GM23338 (cell line): ENCODE data around the gene PARP14. TPM values are rescaled to one million over a fixed set of nuclear protein-coding genes. Genes with fewer than 3 reads are reported as not detected.

ENCODE experiments used
- ATAC-seq: fragments of 200-7000 bp; cut with Tn5 transposase; 3 replicates; pipeline ENCODE4 v1.9.1; 2020
- DNase-seq: peaks from one replicate; pipeline ENCODE4 v3.0.0-alpha.2; 2015; ENCODE audit warnings: low spot score
- H2AFZ ChIP-seq: fragments of 200-600 bp; sonication (generic); 2 replicates; pipeline ENCODE4 v1.8.0; 2016; ENCODE audit warnings: antibody characterized with exemption, mild to moderate bottlenecking, moderate library complexity
- H3F3A ChIP-seq: fragments of 200-600 bp; sonication (generic); replicated peaks from 2 replicates; pipeline ENCODE4 v1.8.0; 2017; ENCODE audit warnings: antibody characterized with exemption, mixed run types, low read depth
- H3K27ac ChIP-seq: fragments of 200-600 bp; sonication (generic); 2 replicates; pipeline ENCODE4 v1.6.1; 2016; ENCODE audit warnings: low read depth
- H3K27me3 ChIP-seq: fragments of 200-600 bp; sonication (generic); 2 replicates; pipeline ENCODE4 v1.8.0; 2016; ENCODE audit warnings: mild to moderate bottlenecking, mixed run types, moderate library complexity; ENCODE audit not compliant: insufficient read depth
- H3K36me3 ChIP-seq: fragments of 200-600 bp; sonication (generic); 2 replicates; pipeline ENCODE4 v1.8.0; 2016; ENCODE audit warnings: mild to moderate bottlenecking; ENCODE audit not compliant: insufficient read depth
- H3K4me1 ChIP-seq: fragments of 200-600 bp; sonication (generic); 2 replicates; pipeline ENCODE4 v1.8.0; 2016; ENCODE audit warnings: mild to moderate bottlenecking, moderate library complexity; ENCODE audit not compliant: insufficient read depth
- H3K4me2 ChIP-seq: fragments of 200-600 bp; sonication (generic); 2 replicates; pipeline ENCODE4 v1.7.1; 2017; ENCODE audit warnings: mixed run types
- H3K4me3 ChIP-seq: fragments of 200-600 bp; sonication (generic); 2 replicates; pipeline ENCODE4 v1.6.1; 2016; ENCODE audit warnings: mixed run types
- H3K79me2 ChIP-seq: fragments of 200-600 bp; sonication (generic); replicated peaks from 2 replicates; pipeline ENCODE4 v1.8.0; 2017; ENCODE audit warnings: mild to moderate bottlenecking; ENCODE audit not compliant: insufficient read depth
- H3K9me2 ChIP-seq: fragments of 200-600 bp; sonication (generic); 2 replicates; pipeline ENCODE4 v1.8.0; 2017; ENCODE audit not compliant: insufficient read depth
- H4K20me1 ChIP-seq: fragments of 200-600 bp; sonication (generic); replicated peaks from 2 replicates; pipeline ENCODE4 v1.8.0; 2017; ENCODE audit warnings: mild to moderate bottlenecking; ENCODE audit not compliant: insufficient read depth
- H3K27ac Mint-ChIP-seq: 2 replicates; pipeline ENCODE4 v1.8.0; 2020; ENCODE audit warnings: inconsistent platforms, mild to moderate bottlenecking, moderate library complexity, mixed read lengths
- H3K27me3 Mint-ChIP-seq: 3 replicates; pipeline ENCODE4 v1.8.0; 2022; ENCODE audit warnings: low read depth, mild to moderate bottlenecking, moderate library complexity, mixed read lengths, inconsistent platforms; ENCODE audit not compliant: insufficient read depth, poor library complexity
- H3K36me3 Mint-ChIP-seq: 3 replicates; pipeline ENCODE4 v1.8.0; 2021; ENCODE audit warnings: low read depth, mild to moderate bottlenecking, inconsistent platforms, moderate library complexity, mixed read lengths
- H3K4me1 Mint-ChIP-seq: 3 replicates; pipeline ENCODE4 v1.8.0; 2020; ENCODE audit warnings: mild to moderate bottlenecking, inconsistent platforms, mixed read lengths
- H3K4me3 Mint-ChIP-seq: 3 replicates; pipeline ENCODE4 v1.8.0; 2021; ENCODE audit warnings: moderate library complexity, mild to moderate bottlenecking, inconsistent platforms, mixed read lengths
- H3K9me3 Mint-ChIP-seq: 3 replicates; pipeline ENCODE4 v1.8.0; 2020; ENCODE audit warnings: moderate library complexity, mild to moderate bottlenecking, inconsistent platforms, mixed read lengths
- CREB1 ChIP-seq: fragments of 250-450 bp; sonication (Bioruptor Pico); IDR thresholded peaks from 2 replicates; pipeline ENCODE4 v1.5.0; 2020; ENCODE audit warnings: low read depth, mild to moderate bottlenecking, moderate library complexity
- EZH2 ChIP-seq: fragments of 200-600 bp; sonication (generic); IDR thresholded peaks from one replicate; pipeline ENCODE4 v1.8.0; 2017; ENCODE audit warnings: antibody characterized with exemption, mild to moderate bottlenecking, low read depth; ENCODE audit not compliant: unreplicated experiment
- NANOG ChIP-seq: IDR thresholded peaks from 2 replicates; pipeline ENCODE4 v1.6.1; 2016; ENCODE audit warnings: antibody characterized with exemption, borderline replicate concordance
- POLR2AphosphoS5 ChIP-seq: IDR thresholded peaks from 2 replicates; pipeline ENCODE4 v1.6.1; 2016; ENCODE audit warnings: antibody characterized with exemption, low read depth
- STAT1 ChIP-seq: IDR thresholded peaks from one replicate; pipeline ENCODE4 v1.6.1; 2016; ENCODE audit warnings: antibody characterized with exemption; ENCODE audit not compliant: unreplicated experiment
- ZNF114 ChIP-seq: fragments of 250-450 bp; sonication (Bioruptor Pico); IDR thresholded peaks from 2 replicates; pipeline ENCODE4 v1.5.0; 2020; ENCODE audit warnings: mild to moderate bottlenecking, moderate library complexity
- polyA plus RNA-seq: library from polyadenylated mRNA; unstranded; fragments of >200 nt; fragmentation: Nextera tagmentation; extraction: Ambion mirVana; gene quantifications from 2 replicates; pipeline ENCODE4 v1.2.1, GENCODE V29; 2016
- total RNA-seq: library from RNA; depleted of rRNA; stranded (reverse); fragments of >200 nt; shearing (Covaris generic); gene quantifications from 2 replicates; pipeline ENCODE4 v1.2.3, GENCODE V29; 2014
- TF ChIP-seq, protein P1 (sequence below): fragments of 250-450 bp; sonication (Bioruptor Pico); IDR thresholded peaks from 2 replicates; pipeline ENCODE4 v1.5.0; 2020; ENCODE audit warnings: mild to moderate bottlenecking, moderate library complexity

PARP14 gene
- total and polyA plus RNA-seq, 2 experiments from 2014 or later: 7.8 to 26.0 TPM

DNA sequence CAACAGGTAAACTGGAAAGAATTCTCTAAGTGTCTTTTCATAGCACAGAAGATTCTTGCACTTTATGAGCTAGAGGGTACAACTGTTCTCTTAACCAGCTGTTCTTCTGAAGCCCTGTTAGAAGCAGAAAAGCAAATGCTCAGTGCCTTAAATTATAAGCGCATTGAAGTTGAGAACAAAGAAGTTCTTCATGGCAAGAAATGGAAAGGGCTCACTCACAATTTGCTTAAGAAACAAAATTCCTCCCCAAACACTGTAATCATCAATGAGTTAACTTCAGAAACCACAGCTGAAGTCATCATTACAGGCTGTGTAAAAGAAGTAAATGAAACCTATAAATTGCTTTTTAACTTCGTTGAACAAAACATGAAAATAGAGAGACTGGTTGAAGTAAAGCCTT lies 19.6 kb downstream of the PARP14 start:
- TF ChIP-seq POLR2AphosphoS5 (no peak), EZH2 (no peak)
- TF ChIP-seq, protein P1, sequence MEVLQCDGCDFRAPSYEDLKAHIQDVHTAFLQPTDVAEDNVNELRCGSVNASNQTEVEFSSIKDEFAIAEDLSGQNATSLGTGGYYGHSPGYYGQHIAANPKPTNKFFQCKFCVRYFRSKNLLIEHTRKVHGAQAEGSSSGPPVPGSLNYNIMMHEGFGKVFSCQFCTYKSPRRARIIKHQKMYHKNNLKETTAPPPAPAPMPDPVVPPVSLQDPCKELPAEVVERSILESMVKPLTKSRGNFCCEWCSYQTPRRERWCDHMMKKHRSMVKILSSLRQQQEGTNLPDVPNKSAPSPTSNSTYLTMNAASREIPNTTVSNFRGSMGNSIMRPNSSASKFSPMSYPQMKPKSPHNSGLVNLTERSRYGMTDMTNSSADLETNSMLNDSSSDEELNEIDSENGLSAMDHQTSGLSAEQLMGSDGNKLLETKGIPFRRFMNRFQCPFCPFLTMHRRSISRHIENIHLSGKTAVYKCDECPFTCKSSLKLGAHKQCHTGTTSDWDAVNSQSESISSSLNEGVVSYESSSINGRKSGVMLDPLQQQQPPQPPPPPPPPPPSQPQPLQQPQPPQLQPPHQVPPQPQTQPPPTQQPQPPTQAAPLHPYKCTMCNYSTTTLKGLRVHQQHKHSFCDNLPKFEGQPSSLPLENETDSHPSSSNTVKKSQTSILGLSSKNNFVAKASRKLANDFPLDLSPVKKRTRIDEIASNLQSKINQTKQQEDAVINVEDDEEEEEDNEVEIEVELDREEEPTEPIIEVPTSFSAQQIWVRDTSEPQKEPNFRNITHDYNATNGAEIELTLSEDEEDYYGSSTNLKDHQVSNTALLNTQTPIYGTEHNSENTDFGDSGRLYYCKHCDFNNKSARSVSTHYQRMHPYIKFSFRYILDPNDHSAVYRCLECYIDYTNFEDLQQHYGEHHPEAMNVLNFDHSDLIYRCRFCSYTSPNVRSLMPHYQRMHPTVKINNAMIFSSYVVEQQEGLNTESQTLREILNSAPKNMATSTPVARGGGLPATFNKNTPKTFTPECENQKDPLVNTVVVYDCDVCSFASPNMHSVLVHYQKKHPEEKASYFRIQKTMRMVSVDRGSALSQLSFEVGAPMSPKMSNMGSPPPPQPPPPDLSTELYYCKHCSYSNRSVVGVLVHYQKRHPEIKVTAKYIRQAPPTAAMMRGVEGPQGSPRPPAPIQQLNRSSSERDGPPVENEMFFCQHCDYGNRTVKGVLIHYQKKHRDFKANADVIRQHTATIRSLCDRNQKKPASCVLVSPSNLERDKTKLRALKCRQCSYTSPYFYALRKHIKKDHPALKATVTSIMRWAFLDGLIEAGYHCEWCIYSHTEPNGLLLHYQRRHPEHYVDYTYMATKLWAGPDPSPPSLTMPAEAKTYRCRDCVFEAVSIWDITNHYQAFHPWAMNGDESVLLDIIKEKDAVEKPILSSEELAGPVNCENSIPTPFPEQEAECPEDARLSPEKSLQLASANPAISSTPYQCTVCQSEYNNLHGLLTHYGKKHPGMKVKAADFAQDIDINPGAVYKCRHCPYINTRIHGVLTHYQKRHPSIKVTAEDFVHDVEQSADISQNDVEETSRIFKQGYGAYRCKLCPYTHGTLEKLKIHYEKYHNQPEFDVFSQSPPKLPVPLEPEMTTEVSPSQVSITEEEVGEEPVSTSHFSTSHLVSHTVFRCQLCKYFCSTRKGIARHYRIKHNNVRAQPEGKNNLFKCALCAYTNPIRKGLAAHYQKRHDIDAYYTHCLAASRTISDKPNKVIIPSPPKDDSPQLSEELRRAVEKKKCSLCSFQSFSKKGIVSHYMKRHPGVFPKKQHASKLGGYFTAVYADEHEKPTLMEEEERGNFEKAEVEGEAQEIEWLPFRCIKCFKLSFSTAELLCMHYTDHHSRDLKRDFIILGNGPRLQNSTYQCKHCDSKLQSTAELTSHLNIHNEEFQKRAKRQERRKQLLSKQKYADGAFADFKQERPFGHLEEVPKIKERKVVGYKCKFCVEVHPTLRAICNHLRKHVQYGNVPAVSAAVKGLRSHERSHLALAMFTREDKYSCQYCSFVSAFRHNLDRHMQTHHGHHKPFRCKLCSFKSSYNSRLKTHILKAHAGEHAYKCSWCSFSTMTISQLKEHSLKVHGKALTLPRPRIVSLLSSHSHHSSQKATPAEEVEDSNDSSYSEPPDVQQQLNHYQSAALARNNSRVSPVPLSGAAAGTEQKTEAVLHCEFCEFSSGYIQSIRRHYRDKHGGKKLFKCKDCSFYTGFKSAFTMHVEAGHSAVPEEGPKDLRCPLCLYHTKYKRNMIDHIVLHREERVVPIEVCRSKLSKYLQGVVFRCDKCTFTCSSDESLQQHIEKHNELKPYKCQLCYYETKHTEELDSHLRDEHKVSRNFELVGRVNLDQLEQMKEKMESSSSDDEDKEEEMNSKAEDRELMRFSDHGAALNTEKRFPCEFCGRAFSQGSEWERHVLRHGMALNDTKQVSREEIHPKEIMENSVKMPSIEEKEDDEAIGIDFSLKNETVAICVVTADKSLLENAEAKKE: no peak
- Histone ChIP-seq H3K27me3 (no peaks in the 10 kb centered on the region), H3F3A (no peaks in the 10 kb centered on the region), H4K20me1 (no peaks in the 10 kb centered on the region), H3K4me1 (no peaks in the 10 kb centered on the region), H3K79me2 (no peaks in the 10 kb centered on the region), H3K4me3 (no peak overlapping the region), H3K27ac (no peak overlapping the region), H3K36me3 (no peaks in the 10 kb centered on the region; the same call in 1 of the 2 replicates), H3K4me2 (no peak overlapping the region), H3K9me2 (no peaks in the 10 kb centered on the region), H2AFZ (no peak overlapping the region)
- no peak overlapping the region for H3K4me3 Mint-ChIP-seq
- H3K4me1 Mint-ChIP-seq: no peaks in the 10 kb centered on the region
- peaks cover 2% of the 10 kb centered on the region; the same call in 1 of the 3 replicates for H3K36me3 Mint-ChIP-seq
- no peak overlapping the region for H3K27ac Mint-ChIP-seq
- ATAC-seq (no peak), DNase-seq (no peak)
- H3K9me3 Mint-ChIP-seq: no peaks in the 10 kb centered on the region
- H3K27me3 Mint-ChIP-seq: no peaks in the 10 kb centered on the region

DNA sequence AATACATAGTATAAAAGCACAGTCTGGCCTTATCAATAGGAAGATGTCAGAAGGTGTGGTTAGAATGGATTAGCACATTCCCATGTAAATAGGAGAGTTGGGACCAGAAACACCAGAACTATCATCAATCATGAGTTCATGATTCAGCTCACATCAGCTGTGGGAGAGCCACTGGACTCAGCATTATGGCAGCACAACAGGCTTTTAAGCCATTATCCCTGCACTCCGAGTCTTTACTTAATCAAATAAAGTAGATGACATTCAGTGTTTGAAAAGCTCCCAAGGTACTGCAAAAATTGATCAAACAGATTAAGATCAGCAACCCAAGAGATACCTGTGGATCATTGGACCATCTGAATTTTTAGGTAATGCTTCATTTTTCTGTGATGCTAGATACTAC lies 24.7 kb downstream of the PARP14 start:
- Histone ChIP-seq H3K4me1 (no peaks in the 10 kb centered on the region), H3K4me2 (no peak overlapping the region), H3K4me3 (no peak overlapping the region), H2AFZ (no peak overlapping the region), H4K20me1 (no peaks in the 10 kb centered on the region), H3K27ac (no peak overlapping the region), H3F3A (no peaks in the 10 kb centered on the region), H3K36me3 (no peaks in the 10 kb centered on the region; the same call in 1 of the 2 replicates), H3K27me3 (no peaks in the 10 kb centered on the region), H3K79me2 (no peaks in the 10 kb centered on the region), H3K9me2 (no peaks in the 10 kb centered on the region)
- no peak overlapping the region for H3K4me3 Mint-ChIP-seq
- H3K4me1 Mint-ChIP-seq: no peaks in the 10 kb centered on the region
- no peaks in the 10 kb centered on the region for H3K9me3 Mint-ChIP-seq
- H3K27me3 Mint-ChIP-seq: no peaks in the 10 kb centered on the region
- no peak for ATAC-seq
- no peak for DNase-seq
- H3K27ac Mint-ChIP-seq: no peak overlapping the region
- peaks cover 2% of the 10 kb centered on the region; the same call in 1 of the 3 replicates for H3K36me3 Mint-ChIP-seq
- TF ChIP-seq ZNF114 (CRISPR knock-in tag): no peak
- TF ChIP-seq STAT1: no peak
- no peak for TF ChIP-seq CREB1 (CRISPR knock-in tag)
- TF ChIP-seq, protein P1: no peak
- TF ChIP-seq NANOG: no peak
